Loucy (cell line): ENCODE results near the gene LUZP2.

ENCODE experiments used
- EZH2phosphoT487 ChIP-seq: fragments of 200-600 bp; IDR thresholded peaks from 2 replicates; pipeline ENCODE4 v1.6.1; 2018; ENCODE audit warnings: antibody characterized with exemption, mild to moderate bottlenecking, moderate library complexity, borderline replicate concordance
- TF ChIP-seq, protein P1 (sequence below): fragments of 200-600 bp; sonication (generic); conservative IDR thresholded peaks from 2 replicates; pipeline ENCODE4 v1.5.1; 2014; ENCODE audit warnings: mild to moderate bottlenecking, antibody characterized with exemption, low read length

DNA sequence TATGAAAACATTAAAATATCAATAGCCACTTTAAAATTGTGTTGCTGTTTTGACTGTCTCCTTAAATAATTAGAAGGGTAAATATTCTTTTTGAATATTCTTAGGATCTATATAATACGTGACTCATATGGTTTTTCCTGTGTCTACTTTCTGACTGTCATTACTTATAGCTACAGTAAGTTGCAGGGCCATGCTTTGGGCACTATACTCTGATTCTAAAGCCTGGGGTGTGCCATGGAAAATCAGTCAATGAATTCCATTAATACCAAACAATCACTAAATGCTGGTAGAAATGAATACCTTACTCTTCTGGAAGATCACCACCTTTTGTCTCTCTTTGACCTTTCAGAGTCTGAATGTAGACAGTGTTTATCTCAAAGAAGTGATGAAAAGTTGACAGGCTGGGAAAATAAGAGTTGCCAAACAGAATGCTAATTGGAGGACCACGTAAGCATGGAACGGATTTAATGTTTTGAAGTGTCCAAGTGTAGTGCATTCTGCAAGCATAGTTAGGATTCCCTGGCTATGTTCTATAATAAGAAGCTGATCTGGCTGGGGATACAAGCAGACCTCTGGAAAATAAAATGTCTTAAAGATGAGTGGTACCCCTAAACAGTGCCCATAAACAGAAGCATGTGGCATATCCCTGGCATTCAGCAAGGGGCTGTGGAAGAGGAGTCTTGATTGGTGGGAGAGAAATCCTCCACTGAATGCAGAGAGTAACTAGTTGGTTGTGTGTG, 16.8 kb downstream of the LUZP2 start:
- TF ChIP-seq, protein P1, sequence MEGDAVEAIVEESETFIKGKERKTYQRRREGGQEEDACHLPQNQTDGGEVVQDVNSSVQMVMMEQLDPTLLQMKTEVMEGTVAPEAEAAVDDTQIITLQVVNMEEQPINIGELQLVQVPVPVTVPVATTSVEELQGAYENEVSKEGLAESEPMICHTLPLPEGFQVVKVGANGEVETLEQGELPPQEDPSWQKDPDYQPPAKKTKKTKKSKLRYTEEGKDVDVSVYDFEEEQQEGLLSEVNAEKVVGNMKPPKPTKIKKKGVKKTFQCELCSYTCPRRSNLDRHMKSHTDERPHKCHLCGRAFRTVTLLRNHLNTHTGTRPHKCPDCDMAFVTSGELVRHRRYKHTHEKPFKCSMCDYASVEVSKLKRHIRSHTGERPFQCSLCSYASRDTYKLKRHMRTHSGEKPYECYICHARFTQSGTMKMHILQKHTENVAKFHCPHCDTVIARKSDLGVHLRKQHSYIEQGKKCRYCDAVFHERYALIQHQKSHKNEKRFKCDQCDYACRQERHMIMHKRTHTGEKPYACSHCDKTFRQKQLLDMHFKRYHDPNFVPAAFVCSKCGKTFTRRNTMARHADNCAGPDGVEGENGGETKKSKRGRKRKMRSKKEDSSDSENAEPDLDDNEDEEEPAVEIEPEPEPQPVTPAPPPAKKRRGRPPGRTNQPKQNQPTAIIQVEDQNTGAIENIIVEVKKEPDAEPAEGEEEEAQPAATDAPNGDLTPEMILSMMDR, result no peak
- TF ChIP-seq EZH2phosphoT487, result no peak
